RPMI8226 (cell line): ENCODE data around the gene PRDM7.

Experiments used
- DNase-seq: peaks from one replicate; pipeline ENCODE4 v3.0.0-alpha.2; 2015

The PRDM7 gene

GRCh38 chr16:90033387-90033786 lies 43.7 kb downstream of the PRDM7 start:
- DNase-seq: no peak

DNA sequence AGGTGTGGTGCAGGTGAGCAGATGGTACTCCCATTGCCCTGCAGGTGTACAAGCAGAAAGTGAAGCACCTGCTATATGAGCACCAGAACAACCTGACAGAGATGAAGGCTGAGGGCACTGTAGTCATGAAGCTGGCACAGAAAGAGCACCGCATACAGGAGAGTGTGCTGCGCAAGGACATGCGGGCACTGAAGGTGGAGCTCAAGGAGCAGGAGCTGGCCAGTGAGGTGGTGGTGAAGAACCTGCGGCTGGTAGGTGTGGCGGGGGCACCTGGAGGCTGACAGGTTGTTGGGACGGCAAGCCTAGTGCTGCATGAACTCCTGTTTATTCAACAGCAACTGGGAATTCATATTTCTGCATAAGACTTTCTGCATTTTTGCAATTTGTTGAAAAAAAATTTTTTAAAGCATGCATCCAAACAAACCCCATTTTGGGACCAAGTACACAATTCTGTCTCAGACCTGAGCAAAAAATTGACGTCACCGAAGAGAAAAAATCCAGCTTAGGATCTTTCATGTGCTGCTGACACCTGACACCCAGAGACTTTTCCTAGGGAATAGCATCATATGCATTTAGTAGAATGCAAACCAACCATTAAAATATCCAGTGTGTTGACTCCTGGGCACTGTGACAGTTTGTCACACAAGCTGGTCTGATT lies 44.3 kb downstream of the PRDM7 start:
- no peak for DNase-seq

DNA sequence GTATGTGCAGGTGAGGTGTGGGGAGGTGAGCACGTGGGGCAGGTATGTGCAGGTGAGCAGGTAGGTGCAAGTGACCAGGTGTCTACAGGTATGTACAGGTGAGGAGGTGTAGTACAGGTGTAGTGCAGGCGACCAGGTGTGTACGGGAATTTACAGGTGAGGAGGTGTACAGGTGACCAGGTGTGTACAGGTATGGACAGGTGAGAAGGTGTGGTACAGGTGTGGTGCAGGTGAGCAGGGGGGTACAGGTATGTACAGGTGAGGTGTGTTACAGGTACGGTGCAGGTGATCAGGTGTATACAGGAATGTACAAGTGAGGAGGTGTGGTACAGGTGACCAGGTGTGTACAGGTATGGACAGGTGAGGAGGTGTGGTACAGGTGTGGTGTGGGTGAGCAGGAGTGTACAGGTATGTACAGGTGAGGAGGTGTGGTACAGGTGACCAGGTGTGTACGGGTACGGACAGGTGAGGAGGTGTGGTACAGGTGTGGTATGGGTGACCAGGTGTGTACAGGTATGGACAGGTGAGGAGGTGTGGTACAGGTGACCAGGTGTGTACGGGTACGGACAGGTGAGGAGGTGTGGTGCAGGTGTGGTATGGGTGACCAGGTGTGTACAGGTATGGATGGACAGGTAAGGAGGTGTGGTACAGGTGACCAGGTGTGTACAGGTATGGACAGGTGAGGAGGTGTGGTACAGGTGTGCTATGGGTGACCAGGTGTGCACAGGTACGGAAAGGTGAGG lies 45.0 kb downstream of the PRDM7 start:
- no peak for DNase-seq

DNA sequence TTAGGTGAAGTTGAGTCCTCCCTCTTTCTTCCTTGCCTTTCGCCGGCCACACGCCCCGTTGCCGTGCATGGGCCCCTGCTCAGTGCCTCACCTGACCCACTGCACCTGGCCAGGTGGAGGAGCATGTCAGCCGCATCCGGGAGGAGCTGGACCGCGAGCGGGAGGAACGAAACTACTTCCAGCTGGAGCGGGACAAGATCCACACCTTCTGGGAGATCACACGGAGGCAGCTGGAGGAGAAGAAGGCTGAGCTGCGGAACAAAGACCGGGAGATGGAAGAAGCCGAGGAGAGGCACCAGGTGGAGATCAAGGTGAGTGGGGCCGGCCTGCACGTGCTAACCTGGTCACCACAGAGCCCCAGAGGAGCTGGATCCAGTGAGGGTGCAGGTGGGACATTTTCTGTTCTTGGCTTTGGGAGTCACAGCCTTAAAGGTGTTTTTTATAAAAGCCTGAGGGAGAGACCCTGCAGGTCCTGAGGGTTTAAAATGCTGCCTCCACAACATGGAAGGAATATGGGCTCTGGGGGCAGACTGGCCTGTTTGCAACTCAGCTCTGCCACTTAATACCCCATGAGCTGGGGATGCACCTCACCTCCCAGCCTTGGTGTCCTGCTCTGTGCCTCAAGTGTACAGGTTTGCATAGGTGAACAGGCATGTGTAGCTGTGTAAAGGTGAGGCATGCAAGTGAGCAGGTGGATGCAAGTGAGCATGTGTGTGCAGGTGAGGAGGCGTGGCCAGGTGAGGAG lies 45.8 kb downstream of the PRDM7 start:
- DNase-seq: no peak

- no peak for DNase-seq
Observed at GRCh38 chr16:90028985-90029384, 48.1 kb downstream of the PRDM7 start.

DNA sequence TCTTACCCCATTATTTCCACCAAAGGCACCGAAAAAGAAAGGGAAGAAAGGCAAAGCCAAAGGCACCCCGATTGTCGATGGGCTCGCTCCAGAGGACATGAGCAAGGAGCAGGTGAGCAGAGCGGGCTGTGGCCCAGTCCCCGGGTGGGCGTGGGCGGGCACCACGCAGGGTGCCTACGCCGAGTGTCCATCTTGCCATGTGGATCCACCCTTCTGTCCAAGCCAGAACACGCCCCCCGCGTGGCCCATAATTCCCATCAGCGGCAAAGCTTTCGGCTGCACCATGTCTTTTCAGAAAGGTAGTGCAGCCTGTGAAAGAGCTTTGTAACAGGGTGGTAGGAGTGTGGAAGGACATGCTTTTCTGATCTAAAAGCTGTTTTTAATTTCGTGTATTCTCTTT lies 49.5 kb downstream of the PRDM7 start:
- no peak for DNase-seq

GRCh38 chr16:90026135-90026534 lies 51.0 kb downstream of the PRDM7 start:
- peak; percentile 18 for DNase-seq

DNA sequence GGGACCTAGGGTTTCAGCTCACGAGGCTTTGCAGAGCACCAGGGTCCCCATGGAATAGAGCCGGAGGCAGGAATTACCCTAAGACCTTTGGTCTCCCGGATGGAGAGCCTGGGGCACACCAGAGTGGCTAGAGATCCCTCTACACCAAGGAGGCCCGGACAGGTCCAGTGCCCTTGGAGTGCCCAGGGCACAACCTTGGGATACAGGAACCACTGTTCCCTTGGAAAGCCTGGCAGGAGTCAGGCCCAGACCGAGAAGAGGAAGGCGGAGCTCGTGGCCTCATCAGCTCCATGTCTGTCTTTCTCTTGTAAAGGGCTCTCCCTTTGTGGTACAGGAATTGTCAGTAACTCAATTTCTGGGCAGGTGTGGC lies 54.1 kb downstream of the PRDM7 start:
- no peak for DNase-seq

GRCh38 chr16:90022209-90023077 lies 54.7 kb downstream of the PRDM7 start:
- no peak for DNase-seq

- DNase-seq: no peak
Observed at GRCh38 chr16:90020838-90021382, 56.2 kb downstream of the PRDM7 start.

DNA sequence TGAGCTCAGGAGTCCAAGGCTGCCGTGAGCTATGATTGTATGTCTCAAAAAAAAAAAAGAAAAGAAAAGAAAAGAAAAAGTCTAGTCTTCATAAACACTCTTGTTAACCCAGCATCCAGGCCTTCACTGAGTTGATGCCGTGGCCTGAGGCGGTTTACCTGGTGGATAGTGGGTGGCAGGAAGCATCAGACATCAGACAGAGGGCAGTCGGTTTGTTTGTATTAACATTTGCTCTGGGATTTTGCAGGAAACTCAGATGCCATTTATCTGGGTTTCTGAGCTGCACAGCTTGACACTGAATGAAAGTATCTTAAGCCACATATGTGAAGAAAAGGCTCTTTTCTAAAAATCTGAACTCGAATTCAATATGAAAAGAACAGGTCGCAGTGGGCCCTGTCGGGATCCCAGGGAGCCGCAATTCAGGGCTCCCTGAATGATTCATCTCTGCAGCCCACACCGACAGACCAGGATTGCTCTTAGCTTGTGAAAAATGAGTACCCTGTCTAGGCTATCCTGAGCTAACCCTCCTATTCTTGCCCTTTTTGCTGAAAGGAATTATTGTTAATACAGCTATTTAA lies 56.8 kb downstream of the PRDM7 start:
- DNase-seq: no peak

- peak; percentile 65 for DNase-seq
Observed at GRCh38 chr16:90019543-90020259, 57.4 kb downstream of the PRDM7 start.

DNA sequence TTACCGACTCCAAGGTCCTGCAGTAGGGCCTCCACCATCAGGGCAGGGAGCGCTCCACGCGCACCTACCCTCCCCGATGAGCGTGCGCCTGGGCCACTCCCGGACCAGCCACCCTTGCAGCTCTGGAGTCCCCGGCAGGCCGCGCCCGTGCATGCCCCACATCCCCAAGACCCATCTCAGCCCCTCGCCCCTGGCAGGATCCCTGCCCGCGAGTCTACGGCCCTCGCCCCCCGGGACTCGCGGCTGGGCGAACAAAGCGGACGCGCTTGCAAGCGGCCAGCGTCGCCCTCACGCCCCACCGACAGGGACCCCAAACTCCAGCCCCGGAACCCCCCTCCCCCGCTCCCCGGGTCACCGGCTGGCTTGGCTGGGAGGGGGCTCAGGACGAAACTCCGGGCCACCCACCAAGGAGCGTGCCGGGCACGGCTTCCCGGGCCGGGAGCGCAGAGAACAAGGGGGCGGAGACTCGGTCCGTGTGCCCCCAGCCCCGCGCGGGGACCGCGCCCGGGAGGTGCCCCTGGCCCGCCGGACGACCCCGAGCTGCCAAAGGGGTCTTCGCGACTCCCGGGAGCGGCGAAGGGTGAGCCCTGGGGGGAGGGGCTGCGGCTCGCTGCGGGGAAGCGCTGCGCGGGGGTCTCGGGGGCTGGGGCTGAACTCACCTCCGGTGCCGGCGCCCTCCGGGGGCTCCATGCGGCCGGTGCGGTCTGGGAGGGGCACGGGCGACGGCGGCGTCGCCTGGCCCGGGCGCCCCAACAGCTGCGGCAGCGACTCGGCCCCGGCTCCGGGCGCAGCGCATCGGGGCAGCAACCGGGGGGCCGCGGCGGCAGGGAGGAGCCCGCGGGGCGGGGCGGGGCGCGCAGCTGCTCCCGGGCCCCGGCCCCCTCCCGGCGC lies 58.2 kb downstream of the PRDM7 start, which contains the start of gene DBNDD1:
DBNDD1 (minus strand) TSS at position 805 of the 891 bp plus-strand sequence; CDS start at position 690, 115 bp downstream.
- DNase-seq: no peak

DNA sequence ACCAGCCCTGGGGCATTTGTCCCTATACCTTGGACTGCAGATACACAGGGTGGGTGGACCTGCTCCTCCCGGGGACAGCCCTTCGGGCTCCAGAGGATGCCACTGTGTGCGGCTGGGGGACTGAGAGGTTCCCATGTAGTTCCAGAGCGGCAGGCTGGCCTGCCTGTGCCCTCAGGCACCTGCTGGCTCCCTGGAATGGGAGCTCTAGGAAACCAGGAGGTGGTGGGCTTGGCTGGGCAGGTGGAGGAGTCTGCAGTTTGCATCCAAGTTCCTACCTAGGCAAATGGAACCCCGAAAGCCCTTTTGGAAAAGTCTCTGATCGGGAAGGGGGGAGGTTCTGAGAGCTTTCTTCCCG lies 58.9 kb downstream of the PRDM7 start:
- DNase-seq: no peak

GRCh38 chr16:90016339-90016950 lies 60.7 kb downstream of the PRDM7 start:
- no peak for DNase-seq

DNA sequence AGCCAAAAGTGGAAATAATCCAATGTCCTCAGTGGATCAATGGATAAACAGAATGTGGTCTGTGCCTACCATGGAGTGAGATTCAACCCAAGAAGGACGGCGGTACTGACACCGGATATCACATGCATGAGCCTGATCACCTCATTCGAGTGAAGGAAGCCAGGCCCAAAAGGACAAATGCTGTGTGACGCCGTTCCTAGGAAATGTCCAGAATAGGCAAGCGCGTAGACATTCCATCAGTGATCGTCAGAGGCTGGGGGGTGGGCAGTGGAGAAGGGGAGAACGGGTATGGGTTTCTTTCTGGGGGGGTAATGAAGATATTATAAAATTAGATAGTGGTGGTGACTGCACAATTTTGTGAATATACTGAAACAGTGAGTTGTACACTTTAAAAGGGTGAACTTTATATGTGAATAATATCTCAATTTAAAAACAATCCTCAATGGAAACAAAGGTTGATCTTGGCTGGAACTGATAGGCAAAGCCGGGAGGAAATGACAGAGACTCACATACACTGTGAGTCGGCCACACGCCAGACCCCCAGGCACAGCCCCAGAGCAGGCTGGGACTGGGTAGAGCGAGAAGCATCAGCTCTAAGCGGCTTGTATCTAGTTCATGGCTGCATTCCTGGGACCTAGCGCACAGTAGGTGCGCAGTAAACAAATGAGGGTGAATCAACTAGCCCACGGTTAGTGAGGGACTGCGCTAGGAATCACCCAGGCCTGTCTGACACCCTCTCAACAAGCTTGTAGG lies 61.4 kb downstream of the PRDM7 start:
- DNase-seq: no peak

DNA sequence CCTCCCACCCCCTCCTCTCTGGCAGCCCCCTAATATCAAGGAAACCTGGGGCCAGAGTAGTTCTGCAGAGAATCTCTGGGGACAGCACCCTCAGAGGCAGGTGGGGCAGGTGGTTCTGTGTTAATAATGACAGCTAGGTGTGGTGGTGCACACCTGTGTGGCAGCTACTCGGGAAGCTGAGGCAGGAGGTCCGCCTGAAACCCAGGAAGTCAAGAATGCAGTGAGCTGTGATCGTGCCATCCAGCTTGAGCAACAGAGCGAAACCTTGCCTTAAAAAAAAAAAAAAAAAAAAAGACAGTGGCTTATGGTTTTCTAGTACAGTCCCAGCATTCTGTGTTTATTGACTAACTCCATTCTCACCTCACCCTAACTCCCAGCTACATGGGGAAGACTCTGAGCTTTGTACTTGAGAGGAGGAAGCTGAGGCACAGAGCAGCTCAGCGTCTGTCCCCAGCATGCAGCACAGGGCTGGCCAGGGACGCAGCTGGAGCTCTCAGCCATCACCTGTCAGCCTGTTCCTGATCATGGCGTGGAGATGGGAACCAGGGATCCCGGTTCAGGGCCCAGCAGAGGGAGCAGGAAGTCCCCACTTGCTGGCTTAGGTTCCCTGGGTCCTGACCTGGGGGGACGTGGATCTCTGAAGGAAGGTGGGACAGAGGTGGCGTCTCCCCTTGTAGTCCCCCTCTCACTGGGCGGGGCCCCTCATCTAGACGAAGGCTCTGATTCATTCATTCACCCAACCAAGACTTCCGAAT lies 64.0 kb downstream of the PRDM7 start:
- no peak for DNase-seq

- no peak for DNase-seq
Observed at GRCh38 chr16:90011908-90012501, 65.1 kb downstream of the PRDM7 start.
